PFSK-1 (cell line): Measurements from ENCODE around the gene EXTL1.

ENCODE experiments used
- POLR2AphosphoS5 ChIP-seq: IDR thresholded peaks from 2 replicates; pipeline ENCODE4 v1.6.1; 2012; ENCODE audit warnings: low read depth, mild to moderate bottlenecking, control low read depth, low read length, moderate library complexity
- REST ChIP-seq, 2 experiments: IDR thresholded peaks; 2 replicates each; pipeline versions ENCODE4 v1.6.1 to v1.8.0; 2011 to 2012; ENCODE audit warnings: low read depth in 2 of 2, low read length in 2 of 2, control low read depth in 1 of 2, inconsistent platforms in 1 of 2, mild to moderate bottlenecking in 1 of 2, moderate library complexity in 1 of 2; ENCODE audit not compliant: insufficient read depth in 1 of 2
- SIN3A ChIP-seq: IDR thresholded peaks from 2 replicates; pipeline ENCODE4 v1.6.1; 2012; ENCODE audit warnings: mild to moderate bottlenecking, low read length, moderate library complexity, borderline replicate concordance; ENCODE audit not compliant: insufficient read depth

- TF ChIP-seq REST (IDR thresholded peaks at IDR 0.05; ENCODE audit: insufficient read depth in 1 of 2, low read depth in 2 of 2, low read length in 2 of 2) (no peak), SIN3A (no peak), POLR2AphosphoS5 (no peak)
Measured at GRCh38 chr1:26038904-26039303, 17.3 kb downstream of the EXTL1 start.
